HFFc6 (cell line): ENCODE measurements around the gene ACTRT3. TPM values are rescaled to one million over a fixed set of nuclear protein-coding genes. Genes with fewer than 3 reads are reported as not detected.

Experiments used
- DNase-seq: peaks from one replicate; pipeline ENCODE4 v3.0.0-alpha.2; 2018
- H3K27ac Mint-ChIP-seq: 2 replicates; pipeline ENCODE4 v1.8.0; 2020; ENCODE audit warnings: mild to moderate bottlenecking, mixed read lengths
- H3K27me3 Mint-ChIP-seq: 2 replicates; pipeline ENCODE4 v1.8.0; 2021; ENCODE audit warnings: mild to moderate bottlenecking, moderate library complexity, mixed read lengths; ENCODE audit not compliant: insufficient read depth
- H3K36me3 Mint-ChIP-seq: 2 replicates; pipeline ENCODE4 v1.8.0; 2021; ENCODE audit warnings: low read depth, mixed read lengths
- H3K4me1 Mint-ChIP-seq: 2 replicates; pipeline ENCODE4 v1.8.0; 2020; ENCODE audit warnings: low read depth, mixed read lengths
- H3K4me3 Mint-ChIP-seq: 2 replicates; pipeline ENCODE4 v1.8.0; 2020; ENCODE audit warnings: mild to moderate bottlenecking, moderate library complexity, mixed read lengths
- H3K9me3 Mint-ChIP-seq: 2 replicates; pipeline ENCODE4 v1.8.0; 2020; ENCODE audit warnings: mild to moderate bottlenecking, mixed read lengths
- CTCF ChIP-seq: fragments of 200-600 bp; sonication (generic); IDR thresholded peaks from 2 replicates; pipeline ENCODE4 v1.5.0; 2021; ENCODE audit warnings: antibody characterized with exemption, mild to moderate bottlenecking
- total RNA-seq, 6 experiments: library from RNA; stranded (reverse); fragmentation: NEBNext Ultra II Directional; extraction: Animal tissue kit (Norgen Biotek cat#: 25700); gene quantifications; 2 replicates in 1 of 6; 3 replicates in 5 of 6; pipeline ENCODE4 v1.2.3, GENCODE V29; 2021

Gene ACTRT3
- total RNA-seq, 6 experiments from 2014 or later: 1.2 to 3.5 (median 1.7) TPM

DNA sequence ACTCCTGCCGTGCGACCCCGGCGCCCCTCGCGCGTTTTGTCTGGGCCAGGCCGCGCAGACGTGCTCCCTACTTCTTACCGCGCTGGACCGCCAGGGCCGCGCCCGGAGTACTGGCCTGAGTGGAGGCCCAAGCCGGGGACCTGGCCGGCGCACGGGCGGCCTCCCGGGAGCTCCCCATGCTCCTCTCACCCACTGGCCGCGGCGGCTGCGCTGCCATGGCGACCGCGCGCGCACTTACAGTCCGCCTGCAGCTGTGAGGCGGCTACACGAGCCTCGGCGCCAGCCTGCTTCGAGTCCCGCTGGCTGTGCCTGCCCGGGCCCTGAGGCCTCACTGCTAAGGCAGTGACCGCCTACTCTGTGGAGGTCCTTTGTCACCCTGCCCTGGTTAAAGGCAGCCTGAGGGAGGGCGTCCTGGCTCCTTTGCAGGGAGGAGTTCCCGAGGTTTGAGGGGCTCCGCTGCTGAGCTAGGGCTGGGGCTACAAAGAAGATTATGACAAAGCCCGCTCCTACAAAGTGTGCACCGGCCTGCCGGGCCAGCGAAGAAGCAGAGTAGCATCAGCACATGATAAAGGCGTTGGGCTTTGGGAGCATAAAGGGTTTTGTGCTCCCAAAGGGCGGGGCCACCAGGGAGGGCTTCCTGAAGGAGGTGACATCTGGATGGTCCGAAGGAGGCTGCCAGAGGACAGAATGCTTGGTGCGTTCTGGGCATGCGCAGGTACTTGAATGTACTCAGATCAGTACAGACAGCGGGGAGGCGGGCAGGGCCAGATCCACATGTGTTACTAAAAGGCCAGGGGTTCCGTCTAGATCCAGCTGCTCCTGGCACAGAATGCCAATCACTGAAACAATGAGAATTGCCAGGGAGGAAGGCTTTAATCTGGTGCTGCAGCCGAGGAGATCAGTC lies 43.2 kb upstream of the ACTRT3 start, which contains the start of the genes LRRC34 and LRRIQ4:
Gene LRRC34 (minus strand): TSS at position 573 of the 904 bp plus-strand sequence. CDS start 356 bp downstream, at position 217.
Gene LRRIQ4 (plus strand): TSS at position 539 of the 904 bp plus-strand sequence. CDS start 9,052 bp downstream, outside the sequence.
- peaks cover 13% of the 10 kb centered on the region for H3K36me3 Mint-ChIP-seq
- peak; percentile 54 for DNase-seq
- H3K27ac Mint-ChIP-seq: peak within 1 kb of the TSS; percentile 82
- TF ChIP-seq CTCF: no peak
- peaks cover 30% of the 10 kb centered on the region for H3K4me1 Mint-ChIP-seq
- peaks cover 2% of the 10 kb centered on the region; the same call in 1 of the 2 replicates for H3K27me3 Mint-ChIP-seq
- H3K4me3 Mint-ChIP-seq: peak within 1 kb of the TSS; percentile 87
- H3K9me3 Mint-ChIP-seq: peaks cover 15% of the 10 kb centered on the region

DNA sequence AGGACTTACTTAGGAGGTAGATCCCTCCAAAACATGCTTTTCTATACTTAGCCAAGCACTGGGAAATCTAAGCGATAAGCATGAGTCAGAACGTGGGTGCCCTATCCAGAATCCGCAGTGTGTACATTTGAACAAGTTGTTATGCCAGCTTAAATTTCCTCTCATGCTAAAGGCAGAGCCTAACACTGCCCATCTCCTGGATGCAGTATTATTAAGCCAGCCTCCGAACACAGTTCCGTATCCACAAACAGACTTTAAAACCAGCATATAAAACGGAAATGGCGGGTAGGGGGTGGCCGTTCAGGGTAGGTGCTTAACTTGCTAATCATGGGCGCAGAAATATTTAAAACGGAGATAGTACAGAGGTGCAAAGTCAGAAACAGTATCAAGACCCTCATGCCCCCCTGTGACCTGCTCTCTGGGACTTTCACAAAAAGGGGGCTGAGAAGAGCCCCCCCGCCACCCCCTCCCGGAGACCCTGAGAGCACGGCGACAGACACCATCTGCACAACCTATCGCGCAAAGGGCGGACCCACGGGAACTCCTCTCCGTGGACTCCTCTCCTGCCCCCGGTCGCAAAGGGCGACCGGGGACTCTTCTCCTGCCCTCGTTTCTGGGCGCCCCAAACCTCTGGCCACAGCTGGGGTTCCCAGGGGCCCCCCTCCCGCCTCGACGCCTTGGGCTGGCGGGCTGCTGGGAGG lies 42.4 kb upstream of the ACTRT3 start:
- Mint-ChIP-seq H3K4me3 (peak overlapping the region; percentile 87), H3K9me3 (peaks cover 15% of the 10 kb centered on the region), H3K27ac (peak overlapping the region; percentile 82), H3K4me1 (peaks cover 30% of the 10 kb centered on the region), H3K27me3 (peaks cover 2% of the 10 kb centered on the region; the same call in 1 of the 2 replicates), H3K36me3 (peaks cover 13% of the 10 kb centered on the region)
- DNase-seq: peak; percentile 60
- no peak for TF ChIP-seq CTCF

DNA sequence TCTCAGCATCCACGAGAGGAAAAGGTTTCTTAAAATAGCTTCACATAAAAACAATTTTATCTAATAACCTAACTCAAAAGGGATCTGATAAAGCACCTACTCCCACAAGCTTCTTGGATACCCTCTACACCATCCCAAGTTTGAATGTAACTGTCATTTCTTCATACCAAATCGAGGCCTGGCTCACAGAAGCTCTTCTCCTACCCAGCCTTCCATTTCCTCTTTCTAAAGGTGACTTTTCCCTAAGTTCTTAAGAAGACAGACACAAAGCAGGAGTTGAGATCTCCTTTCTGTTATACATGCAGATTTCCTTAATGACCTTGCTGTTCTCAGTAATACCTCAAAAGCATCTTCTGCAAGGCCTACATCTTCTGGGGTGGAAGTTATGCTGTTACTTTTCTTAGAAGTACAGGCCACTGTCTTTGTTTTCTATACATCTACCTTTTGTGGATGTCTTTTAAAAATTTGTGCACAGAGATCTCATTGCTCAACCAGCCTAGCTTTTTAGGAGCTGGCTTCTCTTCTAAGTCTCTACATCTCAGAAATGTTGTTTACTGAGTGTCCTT lies 40.0 kb upstream of the ACTRT3 start:
- Mint-ChIP-seq H3K27ac (no peak overlapping the region), H3K36me3 (no peaks in the 10 kb centered on the region), H3K4me1 (peaks cover 30% of the 10 kb centered on the region), H3K27me3 (no peaks in the 10 kb centered on the region), H3K4me3 (no peak overlapping the region), H3K9me3 (no peaks in the 10 kb centered on the region; the same call in 1 of the 2 replicates)
- DNase-seq: no peak
- TF ChIP-seq CTCF: no peak

DNA sequence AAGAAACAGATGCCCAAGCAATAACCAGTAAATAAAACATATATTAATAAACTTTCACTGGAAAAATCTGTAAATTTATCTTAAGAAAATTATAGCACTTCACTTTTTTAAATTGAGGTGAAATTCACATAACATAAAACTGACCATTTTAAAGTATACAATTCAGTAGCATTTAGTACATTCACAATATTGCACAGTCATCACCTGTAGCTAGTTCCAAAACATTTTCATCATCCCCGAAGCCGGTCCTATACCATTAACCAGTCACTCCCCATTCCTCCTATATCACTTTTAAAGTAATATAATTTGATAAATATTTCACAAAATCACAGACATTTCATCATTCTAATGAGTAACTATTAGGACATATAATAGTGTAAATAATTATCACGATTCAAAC lies 35.3 kb upstream of the ACTRT3 start:
- DNase-seq: no peak
- Mint-ChIP-seq H3K36me3 (no peaks in the 10 kb centered on the region), H3K4me3 (no peak overlapping the region), H3K27ac (no peak overlapping the region), H3K4me1 (peaks cover 6% of the 10 kb centered on the region; the same call in 1 of the 2 replicates), H3K27me3 (no peaks in the 10 kb centered on the region; the same call in 1 of the 2 replicates), H3K9me3 (no peaks in the 10 kb centered on the region)
- TF ChIP-seq CTCF: no peak

DNA sequence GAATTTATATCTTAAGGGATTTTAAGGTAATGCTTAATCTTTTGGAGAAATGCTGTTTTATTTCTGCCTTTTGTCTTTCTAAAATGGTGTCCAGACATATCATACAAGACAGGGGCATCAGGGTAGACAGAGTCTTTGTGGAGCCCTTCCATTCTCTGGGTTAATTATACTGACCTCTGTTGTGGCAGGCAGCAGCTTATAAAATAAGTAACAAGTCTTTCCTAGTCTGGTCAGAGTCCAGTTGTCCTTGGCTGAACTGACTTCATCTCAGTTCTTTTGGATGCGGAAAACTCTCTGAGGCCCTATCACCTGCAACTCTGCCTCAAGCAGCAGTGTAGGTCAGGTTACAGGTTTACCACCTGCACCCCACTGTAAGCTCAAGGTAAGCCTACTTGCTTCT lies 23.0 kb upstream of the ACTRT3 start:
- peaks cover 16% of the 10 kb centered on the region for H3K4me1 Mint-ChIP-seq
- no peak overlapping the region for H3K27ac Mint-ChIP-seq
- no peak overlapping the region for H3K4me3 Mint-ChIP-seq
- DNase-seq: no peak
- H3K27me3 Mint-ChIP-seq: no peaks in the 10 kb centered on the region; the same call in 1 of the 2 replicates
- peaks cover 25% of the 10 kb centered on the region for H3K36me3 Mint-ChIP-seq
- no peak for TF ChIP-seq CTCF
- H3K9me3 Mint-ChIP-seq: no peaks in the 10 kb centered on the region
